D721Med (cell line): ENCODE data around the gene PRMT9.
A peak's percentile ranks its signal among the peaks of the same experiment; 100 is the strongest.

Experiments
- DNase-seq: peaks from one replicate; pipeline ENCODE4 v3.0.0; 2011; ENCODE audit warnings: low spot score; ENCODE audit not compliant: insufficient read length
- FAIRE-seq: peaks from 2 replicates; lab custom pipeline; 2011; peaks lifted over from hg19 to GRCh38; lab: Jason Lieb, UNC
- TF ChIP-seq, protein P1 (sequence below): IDR thresholded peaks from 2 replicates; pipeline ENCODE4 v1.5.1; 2012; ENCODE audit warnings: mild to moderate bottlenecking, control low read depth; ENCODE audit not compliant: insufficient read depth; ENCODE audit errors: missing control alignments

Gene PRMT9

DNA sequence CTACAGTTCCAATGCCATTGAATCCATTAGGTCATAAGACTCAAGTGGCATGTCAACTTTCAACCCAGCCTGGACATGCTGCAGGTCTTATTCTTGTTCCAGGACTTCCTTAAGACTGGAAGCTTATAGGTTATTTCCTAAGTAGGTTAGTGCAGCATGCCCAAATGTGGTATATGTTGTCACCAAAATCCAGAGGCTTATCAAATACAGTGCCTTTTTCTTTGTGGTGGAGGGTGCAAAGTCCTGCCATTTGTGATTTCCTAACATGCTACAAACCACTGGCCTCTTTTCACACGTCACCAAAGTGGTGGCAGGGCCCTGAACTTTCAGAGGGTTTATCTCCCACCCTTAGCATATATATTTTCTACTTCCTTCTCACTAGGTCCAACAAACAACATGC lies 76.5 kb downstream of the PRMT9 start:
- TF ChIP-seq, protein P1, sequence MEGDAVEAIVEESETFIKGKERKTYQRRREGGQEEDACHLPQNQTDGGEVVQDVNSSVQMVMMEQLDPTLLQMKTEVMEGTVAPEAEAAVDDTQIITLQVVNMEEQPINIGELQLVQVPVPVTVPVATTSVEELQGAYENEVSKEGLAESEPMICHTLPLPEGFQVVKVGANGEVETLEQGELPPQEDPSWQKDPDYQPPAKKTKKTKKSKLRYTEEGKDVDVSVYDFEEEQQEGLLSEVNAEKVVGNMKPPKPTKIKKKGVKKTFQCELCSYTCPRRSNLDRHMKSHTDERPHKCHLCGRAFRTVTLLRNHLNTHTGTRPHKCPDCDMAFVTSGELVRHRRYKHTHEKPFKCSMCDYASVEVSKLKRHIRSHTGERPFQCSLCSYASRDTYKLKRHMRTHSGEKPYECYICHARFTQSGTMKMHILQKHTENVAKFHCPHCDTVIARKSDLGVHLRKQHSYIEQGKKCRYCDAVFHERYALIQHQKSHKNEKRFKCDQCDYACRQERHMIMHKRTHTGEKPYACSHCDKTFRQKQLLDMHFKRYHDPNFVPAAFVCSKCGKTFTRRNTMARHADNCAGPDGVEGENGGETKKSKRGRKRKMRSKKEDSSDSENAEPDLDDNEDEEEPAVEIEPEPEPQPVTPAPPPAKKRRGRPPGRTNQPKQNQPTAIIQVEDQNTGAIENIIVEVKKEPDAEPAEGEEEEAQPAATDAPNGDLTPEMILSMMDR, result no peak
- FAIRE-seq, result no peak
- DNase-seq, result no peak

DNA sequence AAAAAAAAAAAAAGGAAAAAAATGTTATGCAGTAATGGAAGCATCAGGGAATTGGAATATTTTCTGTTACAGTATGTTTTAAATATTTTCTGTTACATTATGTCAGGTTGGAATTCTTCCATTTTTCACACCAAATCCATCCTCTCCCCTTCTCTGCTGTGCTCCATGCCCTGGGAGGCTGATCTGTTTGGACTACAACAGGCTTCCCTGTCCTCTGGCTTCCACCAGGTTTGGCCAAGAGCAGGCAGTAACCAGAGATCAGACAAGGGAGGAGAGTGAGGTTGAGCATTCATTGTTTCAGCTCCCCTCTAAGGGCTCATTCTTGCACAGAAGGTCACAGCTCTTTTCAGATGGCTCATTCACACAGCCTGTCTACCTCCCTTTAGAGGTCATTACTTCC lies 78.5 kb downstream of the PRMT9 start:
- no peak for DNase-seq
- TF ChIP-seq, protein P1, result no peak
- FAIRE-seq, result no peak

DNA sequence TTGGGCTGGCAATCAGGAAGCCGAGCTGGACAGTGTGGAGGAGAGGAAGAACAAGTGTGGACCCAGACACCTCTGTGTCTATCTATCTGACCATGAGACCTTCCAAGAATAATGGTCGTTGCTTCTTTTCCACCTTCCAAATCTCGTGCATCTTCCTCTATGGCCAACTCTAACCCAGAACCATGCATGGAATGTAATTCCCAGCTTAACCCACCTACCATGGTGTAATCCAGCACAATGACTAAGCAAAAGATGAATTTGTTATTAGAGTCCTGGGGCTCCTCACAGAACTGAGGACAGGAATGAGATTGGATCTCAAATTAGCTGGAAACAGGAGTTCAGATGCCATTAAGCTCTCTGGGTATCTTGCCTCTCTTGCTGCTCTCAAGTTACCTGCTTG lies 84.2 kb downstream of the PRMT9 start:
- TF ChIP-seq, protein P1, result no peak
- DNase-seq (no peak), FAIRE-seq (no peak)

DNA sequence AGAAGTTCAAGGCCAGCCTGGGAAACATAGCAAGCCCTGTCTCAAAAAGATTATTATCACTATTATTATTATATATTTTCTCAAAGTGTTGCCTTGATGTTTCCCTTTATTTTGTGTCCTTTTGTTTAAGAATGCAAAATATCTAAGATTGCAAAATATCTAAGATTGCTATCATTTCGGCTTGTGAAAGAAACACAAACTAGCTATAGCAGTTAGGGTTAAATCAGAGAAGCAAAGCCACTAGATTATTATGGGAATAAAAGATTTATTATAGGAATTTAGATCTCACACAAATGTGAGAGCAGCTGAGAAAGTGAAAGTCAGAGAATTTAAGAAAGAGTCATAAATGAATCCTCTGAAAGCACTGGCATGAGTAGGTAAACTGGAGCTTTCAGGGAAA lies 84.8 kb downstream of the PRMT9 start:
- TF ChIP-seq, protein P1, result no peak
- DNase-seq, result no peak
- no peak for FAIRE-seq

DNA sequence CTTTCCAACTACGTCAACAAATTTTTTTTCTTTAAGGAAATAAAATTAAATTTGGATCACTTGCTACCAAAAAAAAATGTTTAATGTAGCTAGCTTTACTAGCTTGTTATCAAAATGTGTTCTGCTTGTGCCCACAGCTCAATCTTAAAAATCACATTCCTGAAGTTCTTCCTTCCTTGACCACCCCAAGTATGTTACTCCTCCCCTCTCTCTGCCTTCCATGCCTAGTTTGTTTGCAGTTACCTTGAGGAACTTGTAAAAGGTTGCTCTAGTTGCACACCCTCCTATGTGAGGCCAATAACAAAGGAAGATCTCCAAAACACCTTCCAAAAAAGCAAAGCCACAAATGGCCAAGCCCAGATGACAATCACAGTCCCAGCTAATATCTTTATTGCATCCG lies 86.4 kb downstream of the PRMT9 start:
- FAIRE-seq (no peak), DNase-seq (no peak)
- TF ChIP-seq, protein P1, result no peak

DNA sequence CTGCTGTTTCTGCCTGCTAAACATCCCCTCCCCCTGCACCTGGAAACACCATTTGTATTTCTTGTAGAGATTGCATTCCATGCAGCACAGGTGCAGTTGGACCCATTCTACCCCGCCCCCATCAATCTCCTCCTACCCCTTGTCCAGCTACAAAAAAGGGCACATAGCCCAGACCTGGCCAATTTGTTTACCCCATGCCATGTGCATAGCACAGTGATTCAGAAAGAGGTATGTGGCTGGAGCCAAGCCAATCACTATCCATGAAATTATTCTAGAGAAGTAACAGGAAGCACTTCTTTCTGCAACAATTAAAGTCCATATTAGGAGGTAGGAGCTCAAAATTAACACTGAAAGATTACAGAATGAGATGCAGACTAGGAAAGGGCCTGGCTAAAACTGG lies 87.0 kb downstream of the PRMT9 start:
- DNase-seq (no peak), FAIRE-seq (no peak)
- TF ChIP-seq, protein P1, result no peak

DNA sequence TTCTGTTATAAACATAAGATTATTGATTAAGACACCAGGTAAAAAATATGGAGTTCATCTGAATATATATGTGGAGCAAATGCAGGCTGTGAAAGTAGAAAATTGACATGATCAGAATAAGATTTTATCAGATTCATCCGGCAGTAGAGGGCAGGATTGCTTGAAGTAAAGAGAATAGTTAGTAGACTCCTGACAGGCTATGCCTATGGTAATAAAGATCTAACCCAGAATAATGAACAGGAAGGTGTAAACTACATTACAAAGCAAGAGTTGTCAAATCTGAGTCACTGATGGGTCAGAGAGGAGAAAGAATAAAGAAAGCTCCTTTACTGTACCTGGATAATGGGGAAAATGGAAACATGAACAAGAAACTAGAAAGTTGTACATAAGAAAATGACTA lies 87.6 kb downstream of the PRMT9 start:
- TF ChIP-seq, protein P1, result peak; percentile 31
- DNase-seq (no peak), FAIRE-seq (no peak)
